Measurements from ENCODE around the gene CRY2. TPM values are rescaled to one million over a fixed set of nuclear protein-coding genes. Genes with fewer than 3 reads are reported as not detected.

Gene CRY2
- total and polyA plus RNA-seq, 2 of the 8 experiments (the other 6 are each of a cell fraction or from before 2014, with no cell fraction given), result 8.0 to 9.4 TPM

- H2AFZ ChIP-seq (ENCODE audit: low read length), result no peak overlapping the region
- no peak overlapping the region for H3K14ac ChIP-seq (ENCODE audit: insufficient read length)
- CTCF ChIA-PET (ENCODE audit: partially characterized antibody), result interaction anchor here (0.5 to 7.7 kb wide), 13 partner anchors 11 to 657 kb away, joined by 3 to 69 read pairs (median 4); partner anchors contain the start of gene PEX16
- peak overlapping the region; percentile 50 to 66 (median 59); a peak in 7 of 8 replicates for H3K4me3 ChIP-seq (ENCODE audit: extremely low read depth in 1 of 4, insufficient read depth in 2 of 4, low read depth in 3 of 4, low read length in 4 of 4)
- H4K8ac ChIP-seq (ENCODE audit: extremely low read depth, insufficient read depth, low read length), result no peak overlapping the region; the same call in 1 of the 2 replicates
- peaks cover 0 to 28% (median 19%) of the 10 kb centered on the region in 4 experiments; a peak in 5 of 7 replicates for H3K4me1 ChIP-seq (replicated peaks in 1 of 4; ENCODE audit: control insufficient read depth in 3 of 4, insufficient read depth in 4 of 4, low read length in 3 of 4)
- H2BK20ac ChIP-seq (ENCODE audit: low read length), result no peak overlapping the region
- H2BK15ac ChIP-seq (ENCODE audit: low read length), result no peak overlapping the region
- peak; percentile 72 to 90 for DNase-seq (ENCODE audit: low read depth in 1 of 2, low spot score in 2 of 2)
- no peak overlapping the region for H2BK12ac ChIP-seq (ENCODE audit: low read depth, low read length)
- H2BK120ac ChIP-seq (replicated peaks; ENCODE audit: low read depth, low read length), result no peak overlapping the region
- no peak overlapping the region for H3K4ac ChIP-seq (replicated peaks; ENCODE audit: insufficient read length, low read depth, low read length)
- H3K56ac ChIP-seq (replicated peaks; ENCODE audit: insufficient read length, low read depth, low read length), result no peak overlapping the region
- peak overlapping the region; percentile 81; the same call in 1 of the 2 replicates for H3K27ac ChIP-seq (ENCODE audit: low read depth, low read length)
- no peaks in the 10 kb centered on the region for H3K9me3 ChIP-seq (ENCODE audit: insufficient read depth in 2 of 2, low read depth in 1 of 2, low read length in 1 of 2)
- H3K36me3 ChIP-seq (ENCODE audit: control insufficient read depth in 2 of 4, insufficient read depth in 4 of 4, low read length in 3 of 4), result peaks cover 6 to 16% (median 13%) of the 10 kb centered on the region in 4 experiments; a peak in 6 of 8 replicates
- no peak for FAIRE-seq
- H3K23ac ChIP-seq (ENCODE audit: insufficient read length), result no peak overlapping the region
- WGBS, 2 experiments (ENCODE audit: extremely low coverage in 1 of 2, insufficient coverage in 1 of 2, insufficient read length in 1 of 2, insufficient replicate concordance in 2 of 2, low coverage in 1 of 2, low lambda C conversion rate in 2 of 2, missing lambda C conversion rate in 1 of 2), result 2% methylated on average over 14 of the region's 62 CpGs; no CpG with 5 or more reads in 1 of the 2 experiments
- H3K9ac ChIP-seq (replicated peaks in 1 of 4; ENCODE audit: extremely low read depth in 1 of 4, low read depth in 3 of 4, low read length in 3 of 4), result peak overlapping the region; percentile 31 to 57 (median 47)
- H2BK5ac ChIP-seq (ENCODE audit: low read depth, low read length), result no peak overlapping the region
- H4K20me1 ChIP-seq (replicated peaks in 1 of 2; ENCODE audit: control insufficient read depth in 1 of 2, insufficient read depth in 2 of 2, low read length in 2 of 2), result peaks cover 10 to 22% of the 10 kb centered on the region in 2 experiments
- peaks cover 2% of the 10 kb centered on the region for H3K79me1 ChIP-seq (ENCODE audit: low read depth, low read length)
- H4K91ac ChIP-seq (replicated peaks; ENCODE audit: insufficient read length, low read length), result no peak overlapping the region
- H2AK5ac ChIP-seq (ENCODE audit: low read depth, low read length), result no peak overlapping the region
- H4K5ac ChIP-seq (ENCODE audit: insufficient read length, low read depth, low read length), result no peak overlapping the region
- H3K23me2 ChIP-seq (ENCODE audit: low read depth, low read length), result peaks cover 8% of the 10 kb centered on the region
- POLR2A ChIA-PET (ENCODE audit: partially characterized antibody), result interaction anchor here (0.8 to 3.8 kb wide), 7 partner anchors 10 to 29 kb away, joined by 3 to 21 read pairs (median 5); partner anchors contain the start of genes LARGE2 and PEX16
- H3K79me2 ChIP-seq (ENCODE audit: control insufficient read depth in 1 of 2, insufficient read depth in 2 of 2, low read length in 2 of 2), result no peaks in the 10 kb centered on the region
- no peak overlapping the region; the same call in 1 of the 2 replicates for H3K18ac ChIP-seq (ENCODE audit: extremely low read depth, low read length)
- H3K4me2 ChIP-seq (ENCODE audit: insufficient read depth in 1 of 2, low read depth in 2 of 2, low read length in 2 of 2), result peak overlapping the region; percentile 74 to 84
- peaks cover 0 to 5% (median 2%) of the 10 kb centered on the region in 4 experiments; a peak in 1 of 7 replicates for H3K27me3 ChIP-seq (replicated peaks in 1 of 4; ENCODE audit: control insufficient read depth in 3 of 4, extremely low read depth in 1 of 4, insufficient read depth in 3 of 4, low read length in 3 of 4)
- peak; percentile 95 for TF ChIP-seq JUND (IDR thresholded peaks at IDR 0.05; ENCODE audit: low read length)
- TF ChIP-seq KDM1A (IDR thresholded peaks at IDR 0.05; ENCODE audit: borderline replicate concordance, low read length), result no peak
- no peak for TF ChIP-seq RFX5 (IDR thresholded peaks at IDR 0.05; ENCODE audit: borderline replicate concordance, low read depth, low read length)
- TF ChIP-seq SIX5 (IDR thresholded peaks at IDR 0.05; ENCODE audit: low read depth, low read length), result peak; percentile 25; the same call in 1 of the 2 replicates
- TF ChIP-seq SP1 (IDR thresholded peaks at IDR 0.05; ENCODE audit: low read depth, low read length), result peak; percentile 70
- TF ChIP-seq TAF1 (IDR thresholded peaks at IDR 0.05; ENCODE audit: low read depth, low read length), result no peak
- no peak for TF ChIP-seq RXRA (IDR thresholded peaks at IDR 0.05; ENCODE audit: insufficient read depth, low read depth, low read length)
- TF ChIP-seq RNF2 (IDR thresholded peaks at IDR 0.05; ENCODE audit: borderline replicate concordance, low read depth, low read length, missing control alignments, poor library complexity, severe bottlenecking), result no peak
- no peak for TF ChIP-seq CHD2 (IDR thresholded peaks at IDR 0.05; ENCODE audit: low read length)
- TF ChIP-seq TCF12 (IDR thresholded peaks at IDR 0.05; ENCODE audit: low read depth, low read length), result no peak
- no peak for TF ChIP-seq KDM5A (IDR thresholded peaks at IDR 0.05; ENCODE audit: low read length)
These were observed 52.3 kb downstream of the CRY2 start for GRCh38 chr11:45899448-45900174.

All from H1 (cell line).